HG02852 (cell line): ENCODE data around the gene NUMA1.

ENCODE experiments used
- ATAC-seq: cut with Tn5 transposase; IDR thresholded peaks from one replicate; pipeline ENCODE4 v1.9.1; 2021; ENCODE audit warnings: mild to moderate bottlenecking, moderate library complexity; ENCODE audit not compliant: unreplicated experiment

Gene NUMA1

GRCh38 chr11:72001834-72002591 lies 78.3 kb downstream of the NUMA1 start:
- ATAC-seq: no peak

GRCh38 chr11:72001285-72001684 lies 79.1 kb downstream of the NUMA1 start:
- ATAC-seq: no peak

- no peak for ATAC-seq
Observed at GRCh38 chr11:72000202-72000867, 80.0 kb downstream of the NUMA1 start.

- no peak for ATAC-seq
Observed at GRCh38 chr11:71999798-72000197, 80.5 kb downstream of the NUMA1 start.

GRCh38 chr11:71999362-71999761 lies 81.0 kb downstream of the NUMA1 start:
- no peak for ATAC-seq

- ATAC-seq: no peak
Observed at GRCh38 chr11:71998649-71999310, 81.6 kb downstream of the NUMA1 start, which contains the start of gene IL18BP. TSS of gene IL18BP (plus strand) at chr11:71998909. CDS start at chr11:71999985, 1,076 bp downstream.

GRCh38 chr11:71998061-71998460 lies 82.3 kb downstream of the NUMA1 start:
- no peak for ATAC-seq

GRCh38 chr11:71997594-71997993 lies 82.7 kb downstream of the NUMA1 start:
- ATAC-seq: no peak

GRCh38 chr11:71996946-71997345 lies 83.4 kb downstream of the NUMA1 start:
- no peak for ATAC-seq

GRCh38 chr11:71996517-71996916 lies 83.8 kb downstream of the NUMA1 start:
- ATAC-seq: no peak

- no peak for ATAC-seq
Observed at GRCh38 chr11:71995726-71996291, 84.5 kb downstream of the NUMA1 start.

GRCh38 chr11:71994786-71995185 lies 85.6 kb downstream of the NUMA1 start:
- ATAC-seq: no peak

- ATAC-seq: no peak
Observed at GRCh38 chr11:71992136-71992730, 88.1 kb downstream of the NUMA1 start.

GRCh38 chr11:71991494-71991893 lies 88.8 kb downstream of the NUMA1 start:
- ATAC-seq: peak; percentile 76

GRCh38 chr11:71990701-71991100 lies 89.6 kb downstream of the NUMA1 start:
- ATAC-seq: no peak

GRCh38 chr11:71988050-71988449 lies 92.3 kb downstream of the NUMA1 start:
- no peak for ATAC-seq

GRCh38 chr11:71987521-71987920 lies 92.8 kb downstream of the NUMA1 start:
- no peak for ATAC-seq

- ATAC-seq: no peak
Observed at GRCh38 chr11:71986131-71986530, 94.2 kb downstream of the NUMA1 start.

- ATAC-seq: no peak
Observed at GRCh38 chr11:71979602-71980001, 100.7 kb downstream of the NUMA1 start.

GRCh38 chr11:71979094-71979493 lies 101.2 kb downstream of the NUMA1 start:
- ATAC-seq: no peak
